HG03442 (cell line): ENCODE measurements around the gene NOC2L.
A peak's percentile ranks its signal among the peaks of the same experiment; 100 is the strongest.

Experiments
- ATAC-seq: cut with Tn5 transposase; IDR thresholded peaks from one replicate; pipeline ENCODE4 v1.9.1; 2021; ENCODE audit warnings: mild to moderate bottlenecking, moderate library complexity; ENCODE audit not compliant: unreplicated experiment

NOC2L gene

GRCh38 chr1:958823-959730 lies at the start of gene NOC2L:
NOC2L (minus strand) TSS chr1:959256; CDS start chr1:959240, 16 bp downstream.
- peak; percentile 69 for ATAC-seq

- ATAC-seq = no peak
Observed at GRCh38 chr1:1006305-1007159, 47.5 kb upstream of the NOC2L start.

- no peak for ATAC-seq
Observed at GRCh38 chr1:1005774-1006304, 46.8 kb upstream of the NOC2L start.

GRCh38 chr1:1004780-1005697 lies 46.0 kb upstream of the NOC2L start:
- no peak for ATAC-seq

GRCh38 chr1:1004420-1004779 lies 45.3 kb upstream of the NOC2L start:
- no peak for ATAC-seq

GRCh38 chr1:1003618-1004419 lies 44.8 kb upstream of the NOC2L start:
- ATAC-seq = no peak

- ATAC-seq = no peak
Observed at GRCh38 chr1:1001057-1001783, 42.2 kb upstream of the NOC2L start.

GRCh38 chr1:1000357-1001056 lies 41.5 kb upstream of the NOC2L start:
- peak; percentile 20 for ATAC-seq

GRCh38 chr1:999725-1000356 lies 40.8 kb upstream of the NOC2L start, which contains the start of gene HES4:
HES4 (minus strand) TSS chr1:1000097; CDS start chr1:999973, 124 bp downstream.
- ATAC-seq = peak; percentile 39

GRCh38 chr1:998995-999724 lies 40.1 kb upstream of the NOC2L start:
- no peak for ATAC-seq

GRCh38 chr1:998745-998994 lies 39.6 kb upstream of the NOC2L start:
- ATAC-seq = no peak

- no peak for ATAC-seq
Observed at GRCh38 chr1:997993-998744, 39.1 kb upstream of the NOC2L start.

GRCh38 chr1:997713-997992 lies 38.6 kb upstream of the NOC2L start:
- no peak for ATAC-seq

- no peak for ATAC-seq
Observed at GRCh38 chr1:996851-997712, 38.0 kb upstream of the NOC2L start.

- ATAC-seq = no peak
Observed at GRCh38 chr1:995665-996633, 36.9 kb upstream of the NOC2L start.
